CD4-positive, alpha-beta T cell treated with Interferon gamma for 1 hour (primary cell): ENCODE measurements around the gene TRO.

Experiments used
- DNase-seq: peaks from one replicate; pipeline ENCODE4 v3.0.0-alpha.2; 2020

Gene TRO, protein sequence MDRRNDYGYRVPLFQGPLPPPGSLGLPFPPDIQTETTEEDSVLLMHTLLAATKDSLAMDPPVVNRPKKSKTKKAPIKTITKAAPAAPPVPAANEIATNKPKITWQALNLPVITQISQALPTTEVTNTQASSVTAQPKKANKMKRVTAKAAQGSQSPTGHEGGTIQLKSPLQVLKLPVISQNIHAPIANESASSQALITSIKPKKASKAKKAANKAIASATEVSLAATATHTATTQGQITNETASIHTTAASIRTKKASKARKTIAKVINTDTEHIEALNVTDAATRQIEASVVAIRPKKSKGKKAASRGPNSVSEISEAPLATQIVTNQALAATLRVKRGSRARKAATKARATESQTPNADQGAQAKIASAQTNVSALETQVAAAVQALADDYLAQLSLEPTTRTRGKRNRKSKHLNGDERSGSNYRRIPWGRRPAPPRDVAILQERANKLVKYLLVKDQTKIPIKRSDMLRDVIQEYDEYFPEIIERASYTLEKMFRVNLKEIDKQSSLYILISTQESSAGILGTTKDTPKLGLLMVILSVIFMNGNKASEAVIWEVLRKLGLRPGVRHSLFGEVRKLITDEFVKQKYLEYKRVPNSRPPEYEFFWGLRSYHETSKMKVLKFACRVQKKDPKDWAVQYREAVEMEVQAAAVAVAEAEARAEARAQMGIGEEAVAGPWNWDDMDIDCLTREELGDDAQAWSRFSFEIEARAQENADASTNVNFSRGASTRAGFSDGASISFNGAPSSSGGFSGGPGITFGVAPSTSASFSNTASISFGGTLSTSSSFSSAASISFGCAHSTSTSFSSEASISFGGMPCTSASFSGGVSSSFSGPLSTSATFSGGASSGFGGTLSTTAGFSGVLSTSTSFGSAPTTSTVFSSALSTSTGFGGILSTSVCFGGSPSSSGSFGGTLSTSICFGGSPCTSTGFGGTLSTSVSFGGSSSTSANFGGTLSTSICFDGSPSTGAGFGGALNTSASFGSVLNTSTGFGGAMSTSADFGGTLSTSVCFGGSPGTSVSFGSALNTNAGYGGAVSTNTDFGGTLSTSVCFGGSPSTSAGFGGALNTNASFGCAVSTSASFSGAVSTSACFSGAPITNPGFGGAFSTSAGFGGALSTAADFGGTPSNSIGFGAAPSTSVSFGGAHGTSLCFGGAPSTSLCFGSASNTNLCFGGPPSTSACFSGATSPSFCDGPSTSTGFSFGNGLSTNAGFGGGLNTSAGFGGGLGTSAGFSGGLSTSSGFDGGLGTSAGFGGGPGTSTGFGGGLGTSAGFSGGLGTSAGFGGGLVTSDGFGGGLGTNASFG (N-terminal part only)

DNA sequence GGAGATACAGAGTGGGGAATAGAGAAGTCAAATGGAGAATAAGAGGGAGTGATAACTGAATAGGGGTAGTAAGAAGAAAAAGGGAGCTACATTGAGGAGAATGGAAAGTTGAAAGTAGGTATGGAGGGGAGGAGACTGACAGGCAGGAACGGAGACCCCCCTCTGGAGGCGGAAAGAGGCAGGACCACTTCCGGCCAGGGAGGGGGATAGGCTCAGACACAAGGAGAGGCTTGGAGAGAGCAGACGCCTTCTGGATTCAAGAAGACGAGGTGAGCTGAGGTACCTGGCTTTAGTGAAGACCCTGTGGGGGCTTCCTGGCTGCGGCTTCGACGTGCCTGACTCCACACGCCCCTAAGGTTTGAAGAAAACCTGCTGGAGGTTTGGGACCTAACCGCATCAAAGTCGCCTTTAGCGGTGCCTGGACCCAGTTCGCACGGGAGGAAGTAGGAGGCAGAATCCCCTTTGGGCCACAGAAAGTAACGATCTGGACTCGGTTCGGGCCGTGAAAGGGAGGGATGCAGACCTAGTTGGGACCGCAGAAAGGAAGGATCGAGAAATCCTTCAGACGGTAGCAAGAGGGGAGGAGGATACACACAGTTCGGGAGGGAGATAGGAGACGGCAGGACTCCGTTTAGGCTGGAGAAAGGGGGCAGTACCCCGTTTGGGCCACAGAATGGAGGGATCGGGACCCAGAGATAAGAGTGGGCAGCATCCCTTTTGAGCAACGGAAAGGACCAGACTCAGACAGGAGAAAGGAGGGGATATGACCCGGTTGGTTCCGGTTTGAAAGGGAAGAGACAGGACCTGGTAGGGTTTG is at the start of gene TRO:
TRO (plus strand) TSS at position 215 of the 817 bp plus-strand sequence. CDS start 1,423 bp downstream, outside the sequence.
- DNase-seq: no peak

DNA sequence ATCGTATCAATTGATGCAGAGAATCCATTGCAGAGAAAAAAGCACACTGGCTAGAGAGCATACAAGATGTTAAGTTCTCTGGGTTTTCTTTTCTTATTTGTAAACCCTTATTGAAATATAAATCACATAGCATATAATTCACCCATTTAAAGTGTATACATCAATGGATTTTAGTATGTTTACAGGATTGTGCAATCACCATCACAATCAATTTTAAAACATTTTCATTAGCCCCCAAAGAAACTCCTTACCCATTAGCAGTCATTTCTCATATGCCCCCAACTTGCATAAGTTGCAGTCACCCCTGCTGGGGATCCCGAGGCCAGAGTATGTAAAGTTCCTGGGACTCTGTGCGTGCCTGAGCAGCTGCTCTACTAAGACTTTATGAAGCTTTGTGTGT is 34.9 kb upstream of the TRO start:
- DNase-seq: no peak

- peak; percentile 13 for DNase-seq
Measured at GRCh38 chrX:54891573-54891972, 29.1 kb upstream of the TRO start.

- DNase-seq: no peak
Measured at GRCh38 chrX:54894159-54894558, 26.5 kb upstream of the TRO start.

GRCh38 chrX:54909941-54910340 is 10.7 kb upstream of the TRO start:
- no peak for DNase-seq

GRCh38 chrX:54921427-54922021 is 900 bp downstream of the TRO start:
- peak; percentile 55 for DNase-seq

DNA sequence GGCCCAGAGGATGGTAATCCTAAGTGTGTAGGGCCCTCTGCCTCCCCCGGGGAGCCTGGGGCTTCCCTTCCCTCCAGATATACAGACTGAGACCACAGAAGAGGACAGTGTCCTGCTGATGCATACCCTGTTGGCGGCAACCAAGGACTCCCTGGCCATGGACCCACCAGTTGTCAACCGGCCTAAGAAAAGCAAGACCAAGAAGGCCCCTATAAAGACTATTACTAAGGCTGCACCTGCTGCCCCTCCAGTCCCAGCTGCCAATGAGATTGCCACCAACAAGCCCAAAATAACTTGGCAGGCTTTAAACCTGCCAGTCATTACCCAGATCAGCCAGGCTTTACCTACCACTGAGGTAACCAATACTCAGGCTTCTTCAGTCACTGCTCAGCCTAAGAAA is 1.9 kb downstream of the TRO start:
- no peak for DNase-seq

DNA sequence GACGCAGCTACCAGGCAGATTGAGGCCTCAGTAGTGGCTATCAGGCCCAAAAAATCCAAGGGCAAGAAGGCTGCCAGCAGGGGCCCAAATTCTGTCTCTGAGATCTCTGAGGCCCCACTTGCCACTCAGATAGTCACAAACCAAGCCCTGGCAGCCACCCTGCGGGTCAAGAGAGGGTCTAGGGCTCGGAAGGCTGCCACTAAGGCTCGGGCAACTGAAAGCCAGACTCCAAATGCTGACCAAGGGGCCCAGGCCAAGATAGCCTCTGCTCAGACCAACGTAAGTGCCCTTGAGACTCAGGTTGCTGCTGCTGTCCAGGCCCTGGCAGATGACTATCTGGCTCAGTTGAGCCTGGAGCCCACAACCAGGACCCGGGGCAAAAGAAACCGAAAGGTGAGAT is 2.8 kb downstream of the TRO start:
- DNase-seq: no peak

GRCh38 chrX:54926978-54927377 is 6.4 kb downstream of the TRO start:
- DNase-seq: no peak

- DNase-seq: no peak
Measured at GRCh38 chrX:54928876-54929275, 8.3 kb downstream of the TRO start.

DNA sequence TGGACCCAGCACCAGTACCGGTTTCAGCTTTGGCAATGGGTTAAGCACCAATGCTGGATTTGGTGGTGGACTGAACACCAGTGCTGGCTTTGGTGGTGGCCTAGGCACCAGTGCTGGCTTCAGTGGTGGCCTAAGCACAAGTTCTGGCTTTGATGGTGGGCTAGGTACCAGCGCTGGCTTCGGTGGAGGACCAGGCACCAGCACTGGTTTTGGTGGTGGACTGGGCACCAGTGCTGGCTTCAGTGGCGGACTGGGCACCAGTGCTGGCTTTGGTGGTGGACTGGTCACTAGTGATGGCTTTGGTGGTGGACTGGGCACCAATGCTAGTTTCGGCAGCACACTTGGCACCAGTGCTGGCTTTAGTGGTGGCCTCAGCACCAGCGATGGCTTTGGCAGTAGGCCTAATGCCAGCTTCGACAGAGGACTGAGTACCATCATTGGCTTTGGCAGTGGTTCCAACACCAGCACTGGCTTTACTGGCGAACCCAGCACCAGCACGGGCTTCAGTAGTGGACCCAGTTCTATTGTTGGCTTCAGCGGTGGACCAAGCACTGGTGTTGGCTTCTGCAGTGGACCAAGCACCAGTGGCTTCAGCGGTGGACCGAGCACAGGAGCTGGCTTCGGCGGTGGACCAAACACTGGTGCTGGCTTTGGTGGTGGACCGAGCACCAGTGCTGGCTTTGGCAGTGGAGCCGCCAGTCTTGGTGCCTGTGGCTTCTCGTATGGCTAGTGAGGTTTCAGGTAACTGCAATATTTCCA is 9.8 kb downstream of the TRO start:
- DNase-seq: no peak

DNA sequence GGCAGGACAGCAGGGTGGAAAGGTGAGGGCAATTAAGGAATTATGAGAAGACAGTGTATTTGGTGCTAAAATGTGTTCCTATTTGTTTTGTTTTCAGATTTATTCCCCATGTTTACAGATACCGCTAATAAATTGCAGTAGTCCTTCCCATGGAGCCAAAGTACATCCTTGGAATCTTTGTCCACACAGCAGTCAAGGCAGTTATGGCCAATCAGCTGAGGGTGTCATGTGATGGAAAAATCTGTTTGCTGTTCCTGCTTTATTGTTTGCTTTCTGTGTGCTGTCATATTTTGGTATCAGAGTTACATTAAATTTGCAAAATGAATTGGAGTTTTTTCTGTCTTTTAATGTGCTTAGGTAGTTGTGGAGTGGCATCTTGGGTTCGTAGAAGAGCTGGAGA is 10.5 kb downstream of the TRO start:
- no peak for DNase-seq

DNA sequence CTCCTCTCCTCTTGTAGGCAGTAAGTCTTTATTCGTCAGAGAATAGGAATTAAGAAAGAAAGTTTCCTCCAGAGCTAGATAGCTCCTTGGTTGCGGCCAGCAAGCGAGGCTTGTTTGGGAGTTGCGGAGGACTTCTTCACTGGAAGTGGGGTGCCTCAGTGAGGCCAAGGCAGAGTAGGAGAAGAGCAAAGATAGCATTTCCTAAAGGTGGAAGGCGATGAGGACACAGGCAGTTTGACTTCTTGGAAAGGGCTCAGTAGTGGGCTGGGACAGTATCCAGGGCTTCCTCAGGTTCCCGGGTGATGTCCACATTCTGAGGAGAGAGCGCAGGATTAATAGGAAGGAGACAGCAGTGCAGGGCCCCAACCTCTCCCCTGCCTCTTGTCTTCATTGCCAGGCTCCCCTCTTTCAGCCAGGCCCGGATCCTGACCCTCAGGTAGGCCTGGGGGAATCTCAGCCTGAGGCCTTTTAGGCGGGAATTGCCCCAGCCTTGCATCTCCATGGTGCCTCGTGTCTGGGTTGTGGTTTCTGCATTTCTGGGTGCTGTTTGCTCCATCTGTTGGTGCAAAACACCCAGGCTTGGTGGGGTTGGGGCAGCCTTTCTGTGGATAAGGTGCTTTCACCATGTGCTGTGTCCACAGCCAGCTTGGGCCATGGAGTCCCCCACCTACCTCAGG is 12.7 kb downstream of the TRO start:
- DNase-seq: no peak

DNA sequence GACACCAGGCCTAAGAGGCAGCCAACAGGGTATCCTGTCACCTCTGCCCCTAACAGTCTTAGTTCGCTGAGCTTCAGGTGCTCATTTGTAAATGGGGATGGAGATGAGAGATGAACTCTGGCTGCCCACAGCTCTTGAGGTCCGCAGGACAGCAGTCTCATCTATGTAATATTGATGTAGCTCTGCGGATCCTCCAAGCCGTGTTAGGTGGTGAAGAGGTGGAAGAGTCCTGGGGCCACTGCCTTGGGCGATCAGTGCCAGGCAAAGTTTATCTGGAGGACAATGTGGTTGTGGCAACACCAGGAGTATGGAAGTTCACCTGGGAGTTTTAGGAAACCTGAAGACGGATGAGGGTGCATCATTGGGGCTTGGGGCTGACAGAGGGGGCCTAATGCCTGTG is 13.4 kb downstream of the TRO start:
- DNase-seq: no peak

GRCh38 chrX:54934890-54935289 is 14.3 kb downstream of the TRO start:
- DNase-seq: no peak

- no peak for DNase-seq
Measured at GRCh38 chrX:54935306-54935705, 14.7 kb downstream of the TRO start.

GRCh38 chrX:54937416-54937815 is 16.8 kb downstream of the TRO start:
- DNase-seq: no peak

DNA sequence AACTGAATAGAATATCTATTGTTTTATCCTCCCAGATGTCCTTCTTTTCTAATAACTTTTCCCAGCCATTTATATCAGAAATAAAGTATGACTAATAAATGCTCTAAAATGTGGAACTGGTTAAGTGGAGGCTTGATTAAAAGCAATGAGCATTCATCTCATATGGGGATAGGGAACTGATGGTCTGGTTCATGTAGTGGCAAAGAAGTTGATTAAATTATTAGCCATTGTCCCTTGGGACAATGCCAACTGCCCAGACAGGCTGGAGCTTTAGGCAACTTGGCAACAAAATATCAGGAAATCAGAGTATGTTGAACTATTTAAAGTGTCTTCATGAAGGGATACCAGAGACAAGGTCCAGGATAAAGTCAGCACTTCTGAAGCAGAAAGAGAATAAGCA is 24.2 kb downstream of the TRO start:
- no peak for DNase-seq

DNA sequence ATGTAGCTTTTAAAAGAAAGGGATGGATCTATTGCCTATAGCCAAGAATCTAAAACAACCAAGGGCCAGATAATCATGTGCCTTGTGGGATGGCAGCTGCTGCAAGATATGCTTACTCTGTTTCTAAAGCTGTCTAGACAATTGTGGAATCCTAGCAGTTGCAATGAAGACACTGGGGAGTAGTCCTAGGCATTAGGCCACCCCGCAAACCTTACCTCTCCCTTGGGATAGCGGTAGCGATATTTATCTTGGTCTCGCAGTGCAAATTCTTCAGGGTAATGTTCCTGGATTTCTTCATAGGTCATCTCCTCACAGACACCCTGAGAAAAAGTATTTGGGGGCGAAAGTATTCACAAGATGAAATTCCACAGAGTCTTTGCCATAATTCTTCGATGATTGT is 24.6 kb downstream of the TRO start:
- DNase-seq: no peak

GRCh38 chrX:54950730-54951375 is 30.2 kb downstream of the TRO start:
- no peak for DNase-seq
